HG03045 (cell line): ENCODE measurements around the gene EMX2.
"Not testable (repeated sequence)": the region's sequence is repeated elsewhere in the genome, so short reads cannot be mapped to it uniquely, and the experiment has no call there.

ENCODE experiments used
- ATAC-seq: cut with Tn5 transposase; IDR thresholded peaks from one replicate; pipeline ENCODE4 v1.9.1; 2021; ENCODE audit warnings: mild to moderate bottlenecking, moderate library complexity; ENCODE audit not compliant: unreplicated experiment

EMX2 gene

GRCh38 chr10:117542706-117543224 lies at the start of gene EMX2:
Gene EMX2, plus strand, starts transcription at chr10:117542746. Its CDS starts 522 bp downstream, at chr10:117543268.
- ATAC-seq = no peak

DNA sequence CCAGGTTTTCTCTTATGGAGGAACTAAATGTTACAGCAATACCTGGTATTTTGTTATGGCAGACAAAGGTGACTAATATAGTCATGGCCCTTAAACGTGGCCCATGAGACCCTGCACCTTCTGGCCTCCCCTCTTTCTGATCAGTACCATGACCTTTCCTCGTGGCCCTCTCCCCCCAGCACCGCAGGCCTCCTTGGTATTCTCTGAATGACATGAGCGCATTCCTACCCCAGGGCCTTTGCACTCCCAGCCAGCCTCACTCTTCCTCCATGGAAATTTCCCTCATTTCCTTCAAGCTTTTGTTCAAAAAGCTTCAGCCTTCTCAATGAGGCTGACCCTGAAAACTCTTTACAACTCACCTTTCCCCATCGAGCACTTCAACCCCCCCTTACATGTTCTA lies 46.5 kb upstream of the EMX2 start:
- ATAC-seq = no peak

GRCh38 chr10:117496616-117497028 lies 45.9 kb upstream of the EMX2 start:
- ATAC-seq = peak; percentile 80

- ATAC-seq = no peak
Observed at GRCh38 chr10:117497736-117498135, 44.8 kb upstream of the EMX2 start.

GRCh38 chr10:117499248-117500105 lies 43.1 kb upstream of the EMX2 start:
- no peak for ATAC-seq

DNA sequence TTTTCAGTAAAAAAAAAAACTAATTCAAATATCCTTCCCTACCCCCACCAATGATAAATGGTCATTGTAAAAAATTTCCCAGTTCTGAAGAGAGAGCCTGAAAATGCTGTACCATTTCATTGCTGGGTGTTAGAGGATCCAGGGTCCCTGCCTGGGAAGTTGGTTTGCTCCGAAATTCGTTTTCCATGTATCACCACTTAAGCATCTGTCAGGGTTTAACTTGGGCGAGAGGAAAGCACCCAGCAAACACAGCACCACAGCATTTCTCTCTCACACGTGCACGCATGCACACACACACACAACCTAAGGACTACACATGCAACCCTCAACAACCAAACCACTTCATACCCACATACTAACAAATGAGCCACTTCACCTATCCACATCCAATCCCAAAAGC lies 42.1 kb upstream of the EMX2 start:
- no peak for ATAC-seq

GRCh38 chr10:117501460-117502035 lies 41.0 kb upstream of the EMX2 start:
- no peak for ATAC-seq

DNA sequence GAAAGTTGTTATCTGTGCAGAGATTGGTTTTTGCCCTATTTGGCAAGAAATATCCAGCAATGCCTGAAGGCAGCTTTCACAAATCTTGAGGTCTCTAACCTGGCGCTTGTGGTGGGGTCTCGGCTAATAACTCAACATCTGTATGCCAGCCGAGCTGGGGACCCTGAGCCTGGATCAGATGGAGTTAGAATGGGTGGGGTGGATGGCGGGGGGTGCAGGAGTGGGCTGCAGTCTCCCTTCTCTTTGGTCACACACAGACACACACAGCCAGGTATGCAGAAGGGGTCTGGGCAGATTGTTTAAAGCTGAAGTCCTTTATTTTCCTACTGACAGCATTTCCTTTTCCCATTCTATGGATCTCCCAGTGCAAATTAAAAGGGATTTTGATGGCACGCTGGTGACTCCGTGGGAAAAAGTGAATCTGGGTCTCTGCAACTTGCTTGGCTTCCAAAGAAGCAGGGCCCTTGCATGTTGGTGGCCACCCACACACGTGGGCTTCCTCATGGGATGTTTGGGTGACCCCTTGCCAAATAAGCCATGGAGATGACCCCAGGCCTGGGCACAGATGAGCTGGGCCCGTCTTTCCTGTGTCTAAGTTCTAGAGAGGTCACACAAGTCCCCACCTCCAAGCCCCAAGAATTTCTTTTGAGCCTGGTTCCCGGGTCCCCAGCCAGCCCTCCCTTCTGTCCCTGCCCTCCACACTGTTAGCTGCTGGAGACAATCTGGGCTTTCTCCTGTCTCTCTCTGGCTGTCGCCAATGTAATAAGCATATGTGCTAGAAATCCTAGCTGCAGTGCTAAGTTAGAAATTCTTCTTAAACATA lies 39.9 kb upstream of the EMX2 start:
- ATAC-seq = no peak

GRCh38 chr10:117503244-117504205 lies 39.0 kb upstream of the EMX2 start:
- ATAC-seq = no peak

- ATAC-seq = no peak
Observed at GRCh38 chr10:117504562-117504961, 38.0 kb upstream of the EMX2 start.

DNA sequence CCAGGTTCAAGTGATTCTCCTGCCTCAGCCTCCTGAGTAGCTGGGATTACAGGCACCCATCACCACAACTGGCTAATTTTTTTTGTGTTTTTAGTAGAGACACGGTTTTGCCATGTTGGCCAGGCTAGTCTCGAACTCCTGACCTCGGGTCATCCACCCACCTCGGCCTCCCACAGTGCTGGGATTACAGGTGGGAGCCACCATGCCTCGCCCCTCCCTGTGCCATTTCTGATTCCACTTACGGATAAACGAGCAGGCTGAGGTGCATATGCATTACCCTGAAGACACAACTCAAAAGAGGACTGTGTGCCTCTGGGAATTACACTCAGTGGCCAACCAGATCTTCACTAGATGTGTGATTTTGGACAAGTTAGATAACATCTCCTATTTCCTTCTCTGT lies 35.5 kb upstream of the EMX2 start:
- ATAC-seq = not testable (repeated sequence)

DNA sequence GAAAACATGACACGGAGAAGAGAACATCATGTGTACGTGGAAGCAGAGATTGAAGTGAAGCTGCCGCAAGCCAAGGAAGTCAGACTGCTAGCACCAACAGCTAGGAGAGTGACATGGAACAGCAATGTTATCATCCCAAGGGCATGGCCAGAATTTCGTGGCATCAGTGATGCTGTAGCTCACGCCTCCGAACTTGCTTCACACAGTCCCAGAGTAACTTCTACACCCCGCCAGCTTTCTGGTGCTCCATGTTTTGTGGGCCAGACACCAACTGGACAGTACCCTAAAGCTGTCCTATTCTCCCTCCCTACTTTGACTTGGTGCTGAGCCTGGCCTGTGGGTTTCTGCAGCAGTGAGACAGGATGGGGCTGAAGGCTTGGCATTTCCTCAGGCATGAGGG lies 33.0 kb upstream of the EMX2 start:
- no peak for ATAC-seq

- ATAC-seq = no peak
Observed at GRCh38 chr10:117511601-117512390, 30.8 kb upstream of the EMX2 start.

- ATAC-seq = no peak
Observed at GRCh38 chr10:117514971-117515370, 27.6 kb upstream of the EMX2 start.

DNA sequence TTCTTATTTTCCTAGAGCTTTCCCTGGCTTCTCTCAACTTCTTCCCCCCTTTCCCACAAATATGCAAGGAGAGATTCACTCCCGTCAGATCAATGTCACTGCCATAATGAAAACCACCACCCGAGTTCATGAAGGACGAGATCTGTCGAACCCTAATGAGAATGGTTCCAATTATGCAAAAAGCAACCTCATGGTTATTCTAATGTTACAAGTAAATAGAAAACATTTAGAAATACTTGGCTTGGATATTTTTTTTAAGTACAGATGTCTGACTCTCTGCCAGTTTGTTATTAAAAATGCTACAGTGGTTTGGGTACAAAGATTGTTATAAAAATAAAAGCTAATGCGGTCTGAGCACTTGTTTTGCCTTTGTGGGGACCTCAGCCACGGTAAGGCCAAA lies 25.9 kb upstream of the EMX2 start:
- no peak for ATAC-seq

DNA sequence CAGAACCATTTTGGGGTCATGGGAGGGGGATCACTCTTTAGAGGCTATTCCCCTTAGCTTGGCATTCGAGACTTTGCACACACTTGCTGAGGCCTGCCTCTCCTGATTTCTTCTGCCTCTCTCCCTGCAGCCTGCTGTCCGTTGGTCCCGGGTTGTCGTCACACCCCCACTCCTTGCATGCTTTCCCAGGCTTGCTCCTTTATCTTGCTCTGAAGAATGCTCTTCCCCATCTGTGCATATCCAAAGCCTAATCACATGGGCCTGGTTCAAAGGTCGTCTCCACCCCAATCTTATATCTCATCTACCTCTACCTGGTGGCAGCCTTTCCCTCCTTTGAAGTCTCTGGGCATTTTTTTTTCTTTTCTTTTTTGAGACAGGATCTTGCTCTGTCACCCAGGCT lies 24.3 kb upstream of the EMX2 start:
- no peak for ATAC-seq

DNA sequence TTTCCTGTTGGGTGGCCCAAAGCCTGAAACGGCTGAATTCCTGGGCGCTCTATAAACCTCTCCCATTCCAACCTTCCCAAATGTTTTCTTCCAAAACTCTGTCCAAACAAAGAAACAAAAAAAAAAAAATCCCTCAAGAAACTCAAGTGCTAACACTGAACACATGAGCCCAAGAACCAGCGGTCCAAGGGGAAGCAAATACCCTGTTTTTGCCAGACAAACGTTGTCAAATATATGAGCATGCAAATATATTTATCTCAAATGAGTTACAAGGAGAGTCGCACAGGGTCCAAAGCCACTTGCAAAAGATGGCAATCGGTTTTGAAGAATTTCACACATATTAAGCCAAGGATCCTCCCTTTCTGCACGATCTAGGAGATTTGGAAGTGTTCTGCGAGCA lies 23.3 kb upstream of the EMX2 start:
- no peak for ATAC-seq

GRCh38 chr10:117519879-117520278 lies 22.7 kb upstream of the EMX2 start:
- ATAC-seq = no peak

- no peak for ATAC-seq
Observed at GRCh38 chr10:117530791-117531190, 11.8 kb upstream of the EMX2 start.
